NCI-H2171 treated with DMSO at 0.1 percent for 48 hours (cell line): Measurements from ENCODE around the gene VPS16.
"Not testable (repeated sequence)": the region's sequence is repeated elsewhere in the genome, so short reads cannot be mapped to it uniquely, and the experiment has no call there.

Source experiments
- DNase-seq: peaks from one replicate; lab custom pipeline; 2025; lab: John Stamatoyannopoulos, UW

The VPS16 gene

GRCh38 chr20:2871661-2872458, 31.3 kb downstream of the VPS16 start:
- DNase-seq, result no peak

DNA sequence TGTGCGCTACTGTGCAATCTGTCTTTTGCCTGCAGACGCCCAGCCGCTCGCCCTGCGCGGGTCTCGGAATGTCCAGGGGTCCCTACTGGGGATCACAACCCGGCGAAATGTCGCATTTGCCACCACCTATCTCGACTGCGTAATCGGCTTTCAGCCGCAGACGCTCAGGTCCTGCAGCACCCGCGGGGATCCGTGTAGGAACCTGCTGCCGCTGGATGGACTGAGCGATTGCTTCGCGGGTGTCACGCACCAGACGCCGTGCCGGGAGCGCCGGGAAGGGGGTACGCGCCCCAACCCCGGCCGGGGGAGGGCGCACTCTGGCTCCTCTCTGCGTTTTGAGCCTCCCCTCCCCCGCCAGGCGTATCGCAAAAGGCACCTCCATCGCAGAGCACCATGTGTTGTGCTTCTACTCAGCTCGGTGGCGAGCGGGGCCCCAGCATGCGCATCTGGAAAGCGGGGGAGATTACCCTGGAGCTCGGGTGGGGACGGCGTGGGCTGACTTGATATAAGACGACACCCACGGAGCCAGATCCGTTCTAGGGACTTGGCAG, 32.0 kb downstream of the VPS16 start:
- DNase-seq, result peak; percentile 86

GRCh38 chr20:2873010-2873746, 32.6 kb downstream of the VPS16 start, which contains the start of gene PTPRA:
PTPRA (plus strand) TSS chr20:2873481; CDS start chr20:2964278, 90,797 bp downstream.
- peak; percentile 94 for DNase-seq

GRCh38 chr20:2873747-2874041, 33.1 kb downstream of the VPS16 start:
- DNase-seq, result peak; percentile 65

DNA sequence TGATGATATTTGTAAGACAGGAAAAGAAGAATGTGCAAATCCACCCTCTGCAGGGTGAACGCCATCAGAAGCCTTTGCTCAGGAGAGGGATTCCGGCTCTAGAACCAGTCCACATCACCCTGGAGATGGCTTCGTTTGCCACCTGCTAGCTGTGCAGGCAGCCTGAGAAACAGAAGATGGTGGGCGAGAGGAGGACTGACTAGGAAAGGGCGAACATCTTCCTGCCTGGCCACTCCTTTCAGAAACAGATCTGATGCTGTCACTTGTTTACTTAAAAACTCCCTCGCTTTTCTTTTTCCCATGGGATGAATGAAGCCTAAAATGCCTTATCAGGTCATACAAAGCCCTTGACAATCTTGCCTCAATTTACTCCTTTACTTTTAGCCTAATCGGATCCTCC, 33.9 kb downstream of the VPS16 start:
- no peak for DNase-seq

- no peak for DNase-seq
These were observed 35.2 kb downstream of the VPS16 start for GRCh38 chr20:2875690-2876203.

DNA sequence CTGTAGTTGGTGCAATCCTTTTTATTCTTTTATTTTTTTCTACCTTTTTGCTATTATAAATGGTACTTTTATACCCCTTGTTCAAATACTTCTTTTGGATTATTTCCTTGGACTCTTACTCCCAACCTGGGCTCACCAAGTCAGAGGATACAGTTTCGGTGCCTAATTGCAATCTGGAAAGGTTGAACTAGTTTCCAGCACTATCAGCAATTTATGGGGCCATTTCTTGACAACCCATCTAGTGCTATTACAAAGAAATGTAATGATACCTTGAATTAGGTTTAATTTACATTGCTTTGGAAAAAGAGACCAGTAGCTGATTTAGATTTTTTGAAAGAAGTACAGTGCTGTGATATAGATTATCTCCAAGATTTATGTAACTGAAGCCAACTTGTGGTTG, 38.0 kb downstream of the VPS16 start:
- DNase-seq, result no peak

- DNase-seq, result peak; percentile 83
These were observed 38.6 kb downstream of the VPS16 start for GRCh38 chr20:2879146-2879545.

DNA sequence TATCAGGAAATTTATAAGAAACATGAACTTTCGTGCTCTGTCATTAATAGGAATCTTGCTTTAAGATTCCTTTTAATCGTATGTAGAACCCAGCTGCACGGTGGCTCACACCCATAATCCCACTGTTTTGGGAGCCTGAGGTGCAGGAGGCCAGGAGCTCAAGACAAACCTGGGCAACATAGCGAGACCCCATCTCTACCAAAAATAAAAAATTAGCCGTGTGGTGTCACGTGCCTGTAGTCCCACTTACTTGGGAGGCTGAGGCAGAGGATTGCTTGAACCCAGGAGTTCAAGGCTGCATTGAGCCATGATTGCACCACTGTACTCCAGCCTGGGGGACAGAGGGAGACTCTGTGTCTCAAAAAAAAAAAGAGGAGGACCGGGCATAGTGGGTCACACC, 40.1 kb downstream of the VPS16 start:
- no peak for DNase-seq

- no peak for DNase-seq
These were observed 43.4 kb downstream of the VPS16 start for GRCh38 chr20:2883726-2884637.

DNA sequence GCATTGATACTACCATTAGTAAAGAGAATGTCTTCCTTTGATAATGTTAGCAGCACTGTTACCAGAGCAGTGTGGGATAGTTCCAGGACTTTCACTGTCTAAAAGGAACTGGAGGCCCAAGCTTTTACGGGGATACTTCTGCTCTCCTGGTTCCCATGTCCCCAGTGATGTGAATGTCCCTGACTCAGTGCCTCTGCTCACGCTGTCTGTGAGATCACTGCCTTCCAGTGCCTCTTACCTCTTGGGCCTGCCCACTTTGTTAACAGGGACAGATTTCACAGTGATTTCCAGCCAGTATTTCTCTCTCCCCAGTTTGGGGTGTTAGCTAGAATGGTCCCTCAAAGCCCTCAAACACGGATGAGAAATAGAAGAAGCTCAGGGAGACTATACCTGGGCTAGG, 47.2 kb downstream of the VPS16 start:
- DNase-seq, result no peak

- no peak for DNase-seq
These were observed 47.8 kb downstream of the VPS16 start for GRCh38 chr20:2888224-2888955.

- no peak for DNase-seq
These were observed 48.7 kb downstream of the VPS16 start for GRCh38 chr20:2889209-2889608.

DNA sequence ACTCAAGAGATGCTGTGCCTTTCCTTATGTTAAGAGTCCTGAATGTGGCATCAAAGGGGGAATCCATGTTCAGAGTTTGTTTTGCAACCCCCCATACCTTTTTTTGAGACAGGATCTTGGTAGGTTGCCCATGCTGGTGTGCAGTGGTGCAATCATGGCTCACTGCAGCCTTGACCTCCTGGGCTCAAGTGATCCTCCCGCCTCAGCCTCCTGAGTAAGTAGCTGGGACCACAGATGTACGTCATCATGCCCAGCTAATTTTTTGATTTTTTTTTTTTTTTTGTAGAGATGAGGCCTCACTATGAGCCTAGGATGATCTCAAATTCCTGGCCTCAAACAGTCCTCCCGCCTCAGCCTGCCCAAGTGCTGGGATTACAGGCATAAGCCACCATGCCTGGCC, 49.3 kb downstream of the VPS16 start:
- no peak for DNase-seq

- no peak for DNase-seq
These were observed 50.2 kb downstream of the VPS16 start for GRCh38 chr20:2890742-2891141.

DNA sequence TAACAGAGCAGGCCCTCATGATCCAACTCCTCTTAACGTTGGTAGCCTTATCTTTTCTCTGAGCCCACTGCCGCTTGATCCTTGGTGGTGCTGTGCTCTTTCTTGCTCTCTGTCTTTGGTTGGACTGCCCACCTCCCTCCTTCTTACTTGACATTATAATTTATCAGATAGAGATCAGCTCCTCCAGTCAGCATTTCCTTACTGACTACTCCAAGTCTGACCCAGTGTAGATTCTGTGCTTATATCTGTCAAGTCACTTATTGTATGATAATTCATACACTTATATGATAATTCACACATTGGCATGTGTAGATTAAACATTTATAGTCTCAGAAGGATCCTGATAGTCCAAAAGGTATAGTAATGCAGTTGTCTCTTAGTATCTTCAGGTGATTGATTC, 50.8 kb downstream of the VPS16 start:
- no peak for DNase-seq

GRCh38 chr20:2892376-2892775, 51.8 kb downstream of the VPS16 start:
- no peak for DNase-seq

- no peak for DNase-seq
These were observed 53.7 kb downstream of the VPS16 start for GRCh38 chr20:2894221-2894620.

DNA sequence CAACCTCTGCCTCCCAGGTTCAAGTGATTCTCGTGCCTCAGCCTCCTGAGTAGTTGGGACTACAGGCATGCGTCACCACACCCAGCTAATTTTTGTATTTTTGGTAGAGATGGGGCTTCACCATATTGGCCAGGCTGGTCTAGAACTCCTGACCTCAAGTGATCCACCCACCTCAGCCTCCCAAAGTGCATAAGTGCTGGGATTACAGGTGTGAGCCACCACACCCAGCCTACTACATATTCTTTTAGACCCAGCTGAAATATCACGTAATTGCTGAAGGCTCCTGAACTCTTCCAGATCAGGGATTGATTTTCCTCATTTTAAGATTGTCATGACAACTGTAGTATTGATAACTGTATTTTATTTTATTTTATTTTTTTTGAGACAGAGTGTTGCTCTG, 54.6 kb downstream of the VPS16 start:
- not testable (repeated sequence) for DNase-seq

DNA sequence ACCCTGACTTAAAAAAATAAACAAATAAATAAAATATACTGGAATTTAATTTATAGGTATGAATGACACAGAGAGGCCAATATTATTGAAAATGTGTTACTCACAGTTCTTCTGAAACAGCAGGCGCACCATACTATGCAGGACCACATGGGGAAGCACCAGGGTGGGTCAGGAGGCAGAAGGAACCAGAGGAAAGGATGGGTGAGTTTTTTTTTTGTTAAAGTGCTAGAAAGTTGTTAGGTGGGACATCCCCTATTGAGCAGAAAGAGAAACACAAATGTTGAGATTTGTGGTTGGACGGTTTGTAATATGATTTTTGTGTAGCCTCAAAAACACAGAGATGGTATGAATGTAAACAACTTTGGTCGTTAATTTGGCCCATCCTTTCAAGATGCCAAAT, 58.7 kb downstream of the VPS16 start:
- no peak for DNase-seq

GRCh38 chr20:2900845-2901592, 60.5 kb downstream of the VPS16 start:
- no peak for DNase-seq
